HepG2 (cell line): ENCODE results near the gene KRTCAP3.

Experiments
- NR2F2 ChIP-seq: IDR thresholded peaks from 2 replicates; pipeline ENCODE4 v1.6.1; 2012; ENCODE audit warnings: low read depth, inconsistent platforms, borderline replicate concordance
- ZSCAN29 ChIP-seq: sonication (generic); formaldehyde crosslinking; conservative IDR thresholded peaks from 2 replicates; pipeline ENCODE4 v1.4.0; 2020; ENCODE audit warnings: mild to moderate bottlenecking, missing genetic modification reagents
- TF ChIP-seq, protein P1 (sequence below): IDR thresholded peaks from 2 replicates; pipeline ENCODE4 v1.6.1; 2018; ENCODE audit warnings: missing genetic modification reagents, mild to moderate bottlenecking, missing compliant biosample characterization
- TF ChIP-seq, protein P2 (sequence below): sonication (generic); formaldehyde crosslinking; IDR thresholded peaks from 2 replicates; pipeline ENCODE4 v1.5.0; 2020; ENCODE audit warnings: mild to moderate bottlenecking, missing genetic modification reagents, moderate library complexity

DNA sequence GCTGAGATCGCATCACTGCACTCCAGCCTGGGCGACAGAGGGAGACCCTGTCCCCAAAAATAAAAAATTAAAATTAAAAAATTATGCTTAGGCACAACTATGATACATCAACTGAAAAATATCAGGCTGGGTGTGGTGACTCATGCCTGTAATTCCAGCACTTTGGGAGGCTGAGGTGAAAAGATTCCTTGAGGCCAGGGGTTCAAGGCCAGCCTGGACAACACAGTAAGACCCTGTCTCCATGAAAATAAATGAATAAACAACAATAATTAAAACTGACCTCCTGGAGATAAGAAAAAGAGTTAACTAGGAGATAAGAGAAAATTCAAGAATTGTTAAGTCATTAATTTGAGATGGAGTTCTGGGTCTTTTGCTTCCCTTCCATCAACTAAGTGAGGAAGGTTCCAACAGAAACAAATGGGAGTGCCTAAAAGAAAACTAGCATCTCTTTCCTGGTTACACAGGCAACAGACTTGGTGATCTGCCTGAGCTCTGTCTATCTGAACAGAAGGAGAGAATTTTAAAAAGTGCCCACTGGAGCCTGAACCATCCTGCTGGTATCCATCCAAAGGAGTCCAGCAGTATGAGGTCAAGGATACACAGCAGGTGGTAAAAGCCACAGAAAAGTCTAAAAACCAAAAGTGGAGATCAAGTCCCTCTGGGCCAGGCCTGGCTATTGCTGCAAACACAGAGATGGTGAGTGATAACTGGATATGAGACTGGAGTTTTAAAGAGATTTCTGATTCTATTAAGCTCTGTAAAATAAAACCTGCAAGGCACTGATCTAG, 41.6 kb upstream of the KRTCAP3 start:
- TF ChIP-seq NR2F2 (no peak), ZSCAN29 (no peak)
- TF ChIP-seq, protein P1, sequence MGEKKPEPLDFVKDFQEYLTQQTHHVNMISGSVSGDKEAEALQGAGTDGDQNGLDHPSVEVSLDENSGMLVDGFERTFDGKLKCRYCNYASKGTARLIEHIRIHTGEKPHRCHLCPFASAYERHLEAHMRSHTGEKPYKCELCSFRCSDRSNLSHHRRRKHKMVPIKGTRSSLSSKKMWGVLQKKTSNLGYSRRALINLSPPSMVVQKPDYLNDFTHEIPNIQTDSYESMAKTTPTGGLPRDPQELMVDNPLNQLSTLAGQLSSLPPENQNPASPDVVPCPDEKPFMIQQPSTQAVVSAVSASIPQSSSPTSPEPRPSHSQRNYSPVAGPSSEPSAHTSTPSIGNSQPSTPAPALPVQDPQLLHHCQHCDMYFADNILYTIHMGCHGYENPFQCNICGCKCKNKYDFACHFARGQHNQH (CRISPR knock-in tag): no peak
- TF ChIP-seq, protein P2, sequence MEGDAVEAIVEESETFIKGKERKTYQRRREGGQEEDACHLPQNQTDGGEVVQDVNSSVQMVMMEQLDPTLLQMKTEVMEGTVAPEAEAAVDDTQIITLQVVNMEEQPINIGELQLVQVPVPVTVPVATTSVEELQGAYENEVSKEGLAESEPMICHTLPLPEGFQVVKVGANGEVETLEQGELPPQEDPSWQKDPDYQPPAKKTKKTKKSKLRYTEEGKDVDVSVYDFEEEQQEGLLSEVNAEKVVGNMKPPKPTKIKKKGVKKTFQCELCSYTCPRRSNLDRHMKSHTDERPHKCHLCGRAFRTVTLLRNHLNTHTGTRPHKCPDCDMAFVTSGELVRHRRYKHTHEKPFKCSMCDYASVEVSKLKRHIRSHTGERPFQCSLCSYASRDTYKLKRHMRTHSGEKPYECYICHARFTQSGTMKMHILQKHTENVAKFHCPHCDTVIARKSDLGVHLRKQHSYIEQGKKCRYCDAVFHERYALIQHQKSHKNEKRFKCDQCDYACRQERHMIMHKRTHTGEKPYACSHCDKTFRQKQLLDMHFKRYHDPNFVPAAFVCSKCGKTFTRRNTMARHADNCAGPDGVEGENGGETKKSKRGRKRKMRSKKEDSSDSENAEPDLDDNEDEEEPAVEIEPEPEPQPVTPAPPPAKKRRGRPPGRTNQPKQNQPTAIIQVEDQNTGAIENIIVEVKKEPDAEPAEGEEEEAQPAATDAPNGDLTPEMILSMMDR (CRISPR knock-in tag): no peak
